H9 (cell line): ENCODE data around the gene DLG2. TPM values are rescaled to one million over a fixed set of nuclear protein-coding genes. Genes with fewer than 3 reads are reported as not detected.

Experiments
- DNase-seq: peaks from one replicate; pipeline ENCODE4 v3.0.0-alpha.2; 2017
- H2AFZ ChIP-seq: one replicate; pipeline ENCODE4 v1.6.1; 2013; ENCODE audit warnings: mild to moderate bottlenecking, low read length, control low read depth, moderate library complexity
- H2AK5ac ChIP-seq: 2 replicates; pipeline ENCODE4 v1.6.1; 2013; ENCODE audit warnings: low read length, control low read depth, mixed read lengths; ENCODE audit not compliant: insufficient read length
- H2BK120ac ChIP-seq: one replicate; pipeline ENCODE4 v1.6.1; 2013; ENCODE audit warnings: low read depth, mild to moderate bottlenecking, low read length, control low read depth, inconsistent platforms; ENCODE audit not compliant: poor library complexity, severe bottlenecking
- H2BK12ac ChIP-seq: 2 replicates; pipeline ENCODE4 v1.6.1; 2013; ENCODE audit warnings: low read length, control low read depth, mixed read lengths, low read depth; ENCODE audit not compliant: insufficient read length
- H2BK15ac ChIP-seq: 2 replicates; pipeline ENCODE4 v1.6.1; 2013; ENCODE audit warnings: low read depth, low read length, control low read depth
- H2BK20ac ChIP-seq: one replicate; pipeline ENCODE4 v1.6.1; 2013; ENCODE audit warnings: low read depth, mild to moderate bottlenecking, low read length, control low read depth, inconsistent platforms; ENCODE audit not compliant: poor library complexity, severe bottlenecking
- H2BK5ac ChIP-seq: 2 replicates; pipeline ENCODE4 v1.6.1; 2013; ENCODE audit warnings: low read length, control low read depth, mixed read lengths; ENCODE audit not compliant: insufficient read length
- H3K14ac ChIP-seq: 2 replicates; pipeline ENCODE4 v1.6.1; 2013; ENCODE audit warnings: low read length, control low read depth; ENCODE audit not compliant: insufficient read depth
- H3K18ac ChIP-seq: 2 replicates; pipeline ENCODE4 v1.6.1; 2013; ENCODE audit warnings: low read depth, mild to moderate bottlenecking, mixed read lengths, low read length, control low read depth; ENCODE audit not compliant: insufficient read length
- H3K23ac ChIP-seq: 2 replicates; pipeline ENCODE4 v1.6.1; 2013; ENCODE audit warnings: low read length, control low read depth, mixed read lengths, low read depth; ENCODE audit not compliant: insufficient read length
- H3K23me2 ChIP-seq: 2 replicates; pipeline ENCODE4 v1.6.1; 2013; ENCODE audit warnings: low read depth, mild to moderate bottlenecking, mixed read lengths, low read length, control low read depth; ENCODE audit not compliant: insufficient read length, poor library complexity, severe bottlenecking
- H3K27ac ChIP-seq: 2 replicates; pipeline ENCODE4 v1.5.1; 2013; ENCODE audit warnings: low read length, control low read depth, mixed read lengths, low read depth; ENCODE audit not compliant: insufficient read length
- H3K27me3 ChIP-seq: 2 replicates; pipeline ENCODE4 v1.6.1; 2013; ENCODE audit warnings: low read length, control low read depth, inconsistent platforms; ENCODE audit not compliant: insufficient read depth
- H3K4ac ChIP-seq: 2 replicates; pipeline ENCODE4 v1.6.1; 2013; ENCODE audit warnings: low read depth, mild to moderate bottlenecking, control low read depth, inconsistent platforms, low read length, moderate library complexity
- H3K4me1 ChIP-seq: 2 replicates; pipeline ENCODE4 v1.6.1; 2013; ENCODE audit warnings: low read length, control low read depth, inconsistent platforms; ENCODE audit not compliant: insufficient read depth
- H3K4me2 ChIP-seq: 2 replicates; pipeline ENCODE4 v1.6.1; 2013; ENCODE audit warnings: low read length, control low read depth, mixed read lengths; ENCODE audit not compliant: insufficient read length, insufficient read depth
- H3K56ac ChIP-seq: 2 replicates; pipeline ENCODE4 v1.6.1; 2013; ENCODE audit warnings: low read depth, mild to moderate bottlenecking, mixed read lengths, low read length, control low read depth; ENCODE audit not compliant: insufficient read length
- H3K79me1 ChIP-seq: 2 replicates; pipeline ENCODE4 v1.6.1; 2013; ENCODE audit warnings: low read depth, mild to moderate bottlenecking, moderate library complexity, low read length, control low read depth, inconsistent platforms; ENCODE audit not compliant: insufficient read depth, poor library complexity, severe bottlenecking
- H3K79me2 ChIP-seq: 2 replicates; pipeline ENCODE4 v1.6.1; 2013; ENCODE audit warnings: low read length, control low read depth, inconsistent platforms; ENCODE audit not compliant: insufficient read depth
- H3K9ac ChIP-seq: 2 replicates; pipeline ENCODE4 v1.6.1; 2013; ENCODE audit warnings: low read length, control low read depth, mixed read lengths; ENCODE audit not compliant: insufficient read length; ENCODE audit errors: extremely low read depth
- H3K9me3 ChIP-seq: one replicate; pipeline ENCODE4 v1.6.1; 2013; ENCODE audit warnings: low read depth, low read length, inconsistent platforms; ENCODE audit not compliant: control insufficient read depth
- H3T11ph ChIP-seq: one replicate; pipeline ENCODE4 v1.6.1; 2013; ENCODE audit warnings: mild to moderate bottlenecking, low read length, control low read depth, inconsistent platforms
- H4K20me1 ChIP-seq: one replicate; pipeline ENCODE4 v1.6.1; 2013; ENCODE audit not compliant: control insufficient read depth, insufficient read length, insufficient read depth
- H4K5ac ChIP-seq: 2 replicates; pipeline ENCODE4 v1.6.1; 2013; ENCODE audit warnings: low read depth, mild to moderate bottlenecking, mixed read lengths, low read length, control low read depth; ENCODE audit not compliant: insufficient read length
- H4K8ac ChIP-seq: replicated peaks from 2 replicates; pipeline ENCODE4 v1.6.1; 2013; ENCODE audit warnings: low read length, control low read depth, mixed read lengths, low read depth; ENCODE audit not compliant: insufficient read length
- H4K91ac ChIP-seq: 2 replicates; pipeline ENCODE4 v1.6.1; 2013; ENCODE audit warnings: low read depth, mild to moderate bottlenecking, moderate library complexity, mixed read lengths, low read length, control low read depth; ENCODE audit not compliant: insufficient read length
- H3K27ac Mint-ChIP-seq, 3 experiments: 2 replicates in 2 of 3; 3 replicates in 1 of 3; pipeline ENCODE4 v1.8.0; 2020 to 2021; ENCODE audit warnings: mixed read lengths in 3 of 3, mild to moderate bottlenecking in 1 of 3, moderate library complexity in 1 of 3
- H3K27me3 Mint-ChIP-seq: 2 replicates; pipeline ENCODE4 v1.8.0; 2021; ENCODE audit warnings: low read depth, mild to moderate bottlenecking, moderate library complexity, mixed read lengths
- H3K36me3 Mint-ChIP-seq, 3 experiments: 2 replicates in 2 of 3; 3 replicates in 1 of 3; pipeline ENCODE4 v1.8.0; 2020 to 2021; ENCODE audit warnings: low read depth in 3 of 3, mixed read lengths in 3 of 3; ENCODE audit not compliant: insufficient read depth in 1 of 3
- H3K4me1 Mint-ChIP-seq, 2 experiments: 2 replicates each; pipeline ENCODE4 v1.8.0; 2020; ENCODE audit warnings: mixed read lengths in 2 of 2
- H3K4me3 Mint-ChIP-seq, 2 experiments: 2 replicates in 1 of 2; 3 replicates in 1 of 2; pipeline ENCODE4 v1.8.0; 2020 to 2021; ENCODE audit warnings: mild to moderate bottlenecking in 2 of 2, mixed read lengths in 2 of 2, moderate library complexity in 1 of 2
- H3K9me3 Mint-ChIP-seq, 2 experiments: 2 replicates in 1 of 2; 3 replicates in 1 of 2; pipeline ENCODE4 v1.8.0; 2020; ENCODE audit warnings: mild to moderate bottlenecking in 2 of 2, mixed read lengths in 2 of 2, moderate library complexity in 1 of 2
- CTCF ChIP-seq: fragments of 200-600 bp; sonication (generic); conservative IDR thresholded peaks from 3 replicates; pipeline ENCODE4 v1.8.0; 2021; ENCODE audit warnings: antibody characterized with exemption, mild to moderate bottlenecking
- WGBS: extraction: QIAGEN DNeasy Blood & Tissue Kit; methylation state at CpG from one replicate; pipeline ENCODE4 v1.1.7; 2013; ENCODE audit warnings: missing lambda C conversion rate, low lambda C conversion rate, mixed read lengths; ENCODE audit not compliant: insufficient read length; ENCODE audit errors: extremely low coverage; 5-methylcytosine and 5-hydroxymethylcytosine counted together
- total RNA-seq: library from RNA; stranded (reverse); gene quantifications from 2 replicates; pipeline ENCODE4 v1.2.1, GENCODE V29; 2021

The DLG2 gene
- total RNA-seq, 1 experiment from 2014 or later, result 8.0 TPM

- Histone ChIP-seq H2AFZ (no peak overlapping the region), H3K9me3 (no peaks in the 10 kb centered on the region), H3K9ac (no peak overlapping the region), H3K4me1 (peaks cover 5% of the 10 kb centered on the region; the same call in 1 of the 2 replicates), H3T11ph (no peak overlapping the region), H4K91ac (no peak overlapping the region), H4K8ac (no peak overlapping the region), H3K27ac (no peak overlapping the region), H3K4me2 (no peak overlapping the region), H3K79me2 (no peaks in the 10 kb centered on the region), H2BK20ac (no peak overlapping the region), H3K14ac (no peak overlapping the region), H3K27me3 (no peaks in the 10 kb centered on the region), H3K18ac (no peak overlapping the region), H2AK5ac (no peak overlapping the region), H2BK5ac (no peak overlapping the region), H3K79me1 (no peaks in the 10 kb centered on the region), H3K56ac (no peak overlapping the region), H2BK15ac (no peak overlapping the region), H2BK12ac (no peak overlapping the region), H3K23ac (no peak overlapping the region), H4K20me1 (no peaks in the 10 kb centered on the region), H2BK120ac (no peak overlapping the region), H3K23me2 (no peaks in the 10 kb centered on the region), H3K4ac (no peak overlapping the region), H4K5ac (no peak overlapping the region)
- Mint-ChIP-seq H3K4me1 (peaks cover 12 to 27% of the 10 kb centered on the region in 2 experiments), H3K27ac (no peak overlapping the region), H3K27me3 (no peaks in the 10 kb centered on the region), H3K36me3 (no peaks in the 10 kb centered on the region), H3K9me3 (no peaks in the 10 kb centered on the region), H3K4me3 (no peak overlapping the region)
- TF ChIP-seq CTCF, result no peak
- no peak for DNase-seq
- no CpG with 5 or more reads among the region's 3 CpGs for WGBS
Observed at GRCh38 chr11:83663446-83663845, 1963.7 kb downstream of the DLG2 start.
